HG03060 (cell line): Measurements from ENCODE around the gene HNRNPF.
"Not testable (repeated sequence)": the region's sequence is repeated elsewhere in the genome, so short reads cannot be mapped to it uniquely, and the experiment has no call there.

Experiments used
- ATAC-seq: cut with Tn5 transposase; IDR thresholded peaks from one replicate; pipeline ENCODE4 v1.9.1; 2021; ENCODE audit warnings: low read depth, moderate number of reproducible peaks; ENCODE audit not compliant: unreplicated experiment

HNRNPF gene

GRCh38 chr10:43353495-43354329 is 55.3 kb downstream of the HNRNPF start:
- no peak for ATAC-seq

DNA sequence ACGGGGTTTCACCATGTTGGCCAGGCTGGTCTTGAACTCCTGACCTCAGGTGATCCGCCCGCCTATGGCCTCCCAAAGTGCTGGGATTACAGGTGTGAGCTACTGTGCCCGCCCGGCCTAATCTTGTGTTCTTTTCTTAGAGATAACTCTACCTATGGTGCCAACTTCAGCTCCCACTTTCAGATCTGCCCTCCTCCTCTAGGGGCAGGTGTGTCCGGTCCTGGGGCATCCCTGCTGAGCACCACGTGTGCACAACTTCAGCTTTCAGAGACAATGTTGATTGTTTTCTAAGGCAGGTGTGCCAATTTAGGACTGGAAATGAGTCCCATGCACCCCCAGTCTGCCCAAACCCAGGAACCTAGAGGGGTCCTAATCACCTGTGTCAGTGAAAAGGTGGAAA is 56.0 kb downstream of the HNRNPF start:
- no peak for ATAC-seq

DNA sequence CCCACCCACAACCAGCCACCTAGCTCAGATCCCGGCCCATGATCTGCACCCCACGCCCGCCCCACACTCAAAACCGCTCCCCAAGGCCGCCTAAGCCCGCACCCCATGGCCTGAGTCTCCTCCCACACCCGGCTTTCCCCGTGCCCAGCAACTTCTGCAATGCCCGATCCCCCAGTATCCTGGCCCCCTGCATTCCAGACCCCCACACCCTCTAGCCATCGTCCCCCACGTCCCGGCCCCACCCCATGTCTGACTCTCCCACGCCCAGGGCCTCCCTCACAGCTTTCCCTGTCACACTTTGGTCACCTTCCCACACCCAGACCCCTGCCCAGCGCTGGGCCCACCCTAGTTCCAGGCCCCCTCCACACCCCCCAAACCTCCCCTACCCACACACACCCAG is 57.7 kb downstream of the HNRNPF start:
- ATAC-seq: no peak

DNA sequence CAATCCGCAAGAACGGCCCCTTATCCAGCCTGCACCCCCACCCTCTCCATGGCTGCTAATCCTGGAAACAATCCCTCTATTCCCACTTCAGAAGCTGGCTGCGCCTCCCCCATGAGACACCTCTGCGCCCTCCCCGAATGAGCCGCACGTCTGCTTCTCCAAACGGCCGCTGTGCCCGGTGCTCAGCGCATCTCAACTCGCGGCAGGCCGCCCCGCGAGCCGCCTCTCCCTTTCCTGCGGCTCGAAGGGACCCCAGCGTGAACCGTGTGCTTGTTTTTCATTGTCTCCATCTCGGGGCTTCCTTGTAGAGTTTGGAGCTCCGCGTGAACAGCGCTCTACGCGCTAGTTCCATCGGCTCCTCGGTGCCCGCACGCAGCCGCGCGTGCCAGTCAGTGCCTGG is 58.3 kb downstream of the HNRNPF start:
- no peak for ATAC-seq

DNA sequence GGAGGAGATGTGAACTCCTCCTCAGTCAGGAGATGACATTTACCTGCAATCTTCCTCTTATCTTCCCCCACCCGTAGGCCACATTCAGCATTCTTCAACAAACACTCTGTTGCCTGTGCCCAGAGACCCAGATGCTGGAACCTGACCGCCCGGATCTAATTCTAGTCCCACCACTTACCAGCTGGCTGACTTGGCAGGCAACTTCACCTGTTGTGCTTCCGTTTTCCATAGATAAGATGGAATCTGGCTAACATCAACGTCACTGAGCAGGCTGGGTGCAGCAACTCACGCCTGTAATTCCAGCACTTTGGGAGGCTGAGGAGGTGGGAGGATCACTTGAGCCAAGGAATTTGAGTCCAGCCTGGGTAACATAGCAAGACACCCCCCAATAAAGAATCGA is 58.8 kb downstream of the HNRNPF start:
- ATAC-seq: no peak

- peak; percentile 95 for ATAC-seq
These were observed 60.3 kb downstream of the HNRNPF start for GRCh38 chr10:43348511-43349312.

DNA sequence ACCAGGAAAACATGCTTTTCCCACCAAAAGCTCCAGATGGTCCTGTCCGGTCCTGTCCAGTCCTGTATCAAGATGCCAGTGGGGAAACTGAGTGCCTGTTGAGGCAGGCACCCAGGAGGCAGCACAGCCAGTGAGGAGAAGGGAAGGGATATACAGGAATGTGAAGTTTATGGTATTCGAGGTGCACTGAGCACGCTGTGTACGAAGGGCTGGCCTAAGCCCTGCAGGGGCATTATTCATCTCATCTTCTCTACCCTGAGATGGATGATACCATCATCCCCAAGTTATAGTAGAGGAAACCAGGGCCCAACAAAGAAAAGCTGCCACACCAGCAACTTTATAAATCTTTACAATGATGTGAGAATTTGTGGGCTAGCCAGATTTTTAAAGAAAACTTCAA is 61.0 kb downstream of the HNRNPF start:
- ATAC-seq: no peak

- no peak for ATAC-seq
These were observed 64.9 kb downstream of the HNRNPF start for GRCh38 chr10:43344051-43344450.

GRCh38 chr10:43343126-43343525 is 65.9 kb downstream of the HNRNPF start:
- no peak for ATAC-seq

DNA sequence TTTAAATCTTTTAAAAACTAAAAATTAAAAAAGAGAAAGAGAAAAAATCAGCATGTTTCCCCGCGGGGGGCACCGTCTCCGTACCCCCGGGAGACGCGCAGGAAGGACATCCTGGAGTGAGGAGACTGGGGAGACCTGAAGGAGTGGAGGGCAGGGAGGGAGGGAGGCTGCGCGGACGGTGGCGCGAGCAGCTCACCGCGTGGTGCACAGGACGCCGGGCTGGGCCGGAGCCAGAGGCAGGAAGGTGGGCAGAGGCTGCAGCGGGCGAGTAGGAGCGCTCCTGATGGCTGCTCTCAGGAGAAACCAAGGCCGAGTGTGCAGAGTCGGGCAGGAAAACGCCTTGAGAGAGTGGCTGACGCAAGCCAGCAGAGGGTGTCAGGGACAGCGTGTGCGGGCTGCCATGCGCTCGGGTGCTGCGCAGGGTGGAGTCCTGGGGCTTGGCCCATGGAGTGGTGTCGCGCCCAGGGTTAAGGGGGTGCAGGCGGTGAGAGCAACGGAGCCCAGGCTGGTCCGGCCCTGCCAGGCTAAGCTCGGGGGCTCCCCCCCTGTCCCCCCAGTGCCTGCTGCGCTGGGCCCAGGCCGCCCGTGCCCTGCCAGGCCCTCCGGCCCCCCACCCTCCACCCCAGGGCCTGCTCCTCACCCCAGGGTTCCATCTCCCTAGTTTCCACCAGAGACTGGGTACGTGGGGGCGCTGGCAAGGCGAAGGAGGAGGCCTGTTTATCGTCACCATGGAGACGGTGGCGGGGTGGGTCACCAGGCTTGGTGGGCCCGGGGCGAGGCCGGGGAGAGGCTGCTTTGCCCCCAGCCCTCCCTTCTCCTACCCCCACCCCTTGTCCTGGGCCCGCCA is 66.5 kb downstream of the HNRNPF start:
- no peak for ATAC-seq

DNA sequence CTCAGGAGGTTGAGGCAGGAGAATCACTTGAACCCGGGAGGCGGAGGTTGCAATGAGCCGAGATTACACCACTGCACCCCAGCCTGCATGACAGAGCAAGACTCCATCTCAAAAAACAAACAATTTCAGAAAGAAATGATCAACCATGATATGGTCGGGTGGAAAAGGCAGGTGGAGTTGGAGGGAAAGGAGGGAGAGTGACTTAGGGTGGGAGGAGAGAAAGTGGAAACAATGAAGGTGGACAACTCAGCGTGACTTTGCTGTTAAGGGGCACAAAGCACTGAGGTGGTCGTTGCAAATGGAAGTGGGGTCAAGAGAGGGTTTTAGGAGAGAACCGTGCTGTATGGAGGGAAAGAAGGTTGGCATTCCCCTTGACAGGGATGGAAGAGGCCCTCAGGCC is 67.5 kb downstream of the HNRNPF start:
- no peak for ATAC-seq

- ATAC-seq: no peak
These were observed 68.4 kb downstream of the HNRNPF start for GRCh38 chr10:43340619-43341018.

DNA sequence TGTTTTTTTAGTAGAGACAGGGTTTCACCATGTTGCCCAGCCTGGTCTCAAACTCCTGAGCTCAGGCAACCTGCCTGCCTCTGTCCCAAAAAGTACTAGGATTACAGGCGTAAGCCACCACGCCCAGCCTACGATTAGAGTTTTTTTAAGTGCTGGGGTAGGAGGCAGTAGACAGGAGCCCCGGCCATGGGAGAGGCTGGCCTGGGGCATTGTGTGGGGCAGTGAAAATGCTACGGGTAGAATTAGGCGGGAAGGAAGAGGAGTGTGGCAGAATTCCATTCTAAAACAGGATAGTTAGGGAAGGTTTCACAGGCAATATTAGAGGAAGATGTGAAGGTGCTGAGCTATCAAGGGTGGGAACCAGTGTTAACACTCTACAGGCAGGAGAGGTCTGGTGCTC is 68.9 kb downstream of the HNRNPF start:
- ATAC-seq: no peak

DNA sequence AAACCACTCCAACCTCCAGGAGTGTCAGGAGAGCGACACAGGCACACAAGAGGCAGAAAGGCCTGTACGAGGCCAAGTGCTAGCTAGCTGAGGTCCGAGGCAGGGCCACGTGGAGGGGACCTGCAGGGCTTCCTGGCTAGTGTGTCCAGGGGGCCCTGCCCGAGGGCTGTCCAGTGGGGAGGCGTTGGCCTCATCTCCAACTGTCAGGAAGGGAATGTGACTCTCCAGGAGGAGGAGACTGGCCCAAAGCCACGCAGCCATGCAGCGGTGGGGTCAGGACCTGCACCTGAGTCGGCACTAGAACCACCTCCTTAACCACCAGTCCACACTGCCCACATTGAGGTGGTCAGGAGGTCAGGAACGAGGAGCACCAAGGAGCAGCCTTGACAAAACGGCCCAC is 69.8 kb downstream of the HNRNPF start:
- no peak for ATAC-seq

GRCh38 chr10:43338117-43338516 is 70.9 kb downstream of the HNRNPF start:
- ATAC-seq: no peak

GRCh38 chr10:43337536-43337935 is 71.5 kb downstream of the HNRNPF start:
- not testable (repeated sequence) for ATAC-seq

DNA sequence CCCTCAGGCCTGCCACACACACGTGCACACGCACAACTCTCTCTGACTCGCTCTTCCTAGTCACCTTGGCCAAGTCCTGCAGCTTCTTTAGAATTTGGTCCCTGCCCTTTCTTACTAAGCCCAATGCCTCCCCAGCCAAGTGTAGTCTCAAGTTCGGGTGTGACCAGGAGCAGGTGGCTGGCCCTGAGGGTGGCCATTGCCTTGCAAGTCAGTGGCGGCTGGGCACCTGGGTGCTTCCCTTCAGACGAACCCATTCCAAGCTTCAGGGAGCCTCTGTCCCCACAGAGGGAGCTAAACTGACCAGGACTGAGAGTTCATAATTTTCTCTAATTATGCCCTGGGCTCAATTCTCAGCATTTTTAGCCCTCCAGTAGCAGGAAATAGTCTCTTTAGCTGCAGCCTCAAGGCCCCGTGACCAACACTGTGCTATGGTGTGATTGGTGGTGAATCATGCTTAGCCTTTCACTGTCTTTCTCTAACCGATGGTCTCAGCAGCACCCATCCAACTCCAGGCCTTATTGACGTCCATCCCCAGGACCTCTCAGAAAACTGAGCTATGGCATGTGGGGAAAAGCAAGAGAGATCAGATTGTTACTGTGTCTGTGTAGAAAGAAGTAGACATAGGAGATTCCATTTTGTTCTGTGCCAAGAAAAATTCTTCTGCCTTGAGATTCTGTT is 72.2 kb downstream of the HNRNPF start:
- no peak for ATAC-seq

GRCh38 chr10:43336061-43336460 is 72.9 kb downstream of the HNRNPF start:
- ATAC-seq: no peak
